Measurements from ENCODE around the gene GBP1. TPM values are rescaled to one million over a fixed set of nuclear protein-coding genes. Genes with fewer than 3 reads are reported as not detected.
A peak's percentile ranks its signal among the peaks of the same experiment; 100 is the strongest.
"Not testable (repeated sequence)": the region's sequence is repeated elsewhere in the genome, so short reads cannot be mapped to it uniquely, and the experiment has no call there.

Gene GBP1
- total RNA-seq, 2 donors from 2014 or later: 27.3 to 29.4 TPM

- Mint-ChIP-seq H3K27me3 (no peaks in the 10 kb centered on the region), H3K36me3 (ENCODE audit: low read depth) (peaks cover 3% of the 10 kb centered on the region), H3K4me3 (no peak overlapping the region), H3K4me1 (peaks cover 4% of the 10 kb centered on the region), H3K27ac (no peak overlapping the region)
- no peak for ATAC-seq
- no peak for DNase-seq
- peaks cover 5% of the 10 kb centered on the region for H3K9me3 ChIP-seq (ENCODE audit: control insufficient read depth, low read length, poor library complexity, severe bottlenecking)
These were observed 17.3 kb downstream of the GBP1 start for GRCh38 chr1:89047734-89048133.

GRCh38 chr1:89046318-89047183 lies 18.5 kb downstream of the GBP1 start:
- H3K36me3 Mint-ChIP-seq (ENCODE audit: low read depth): not testable (repeated sequence)

GRCh38 chr1:89044970-89045721 lies 19.9 kb downstream of the GBP1 start:
- Mint-ChIP-seq H3K27ac (no peak overlapping the region), H3K4me1 (peaks cover 5% of the 10 kb centered on the region), H3K4me3 (no peak overlapping the region), H3K36me3 (ENCODE audit: low read depth) (peaks cover 3% of the 10 kb centered on the region), H3K27me3 (no peaks in the 10 kb centered on the region)
- no peak for ATAC-seq
- no peak for DNase-seq
- peaks cover 5% of the 10 kb centered on the region for H3K9me3 ChIP-seq (ENCODE audit: control insufficient read depth, low read length, poor library complexity, severe bottlenecking)

More at GRCh38 chr1:89046318-89047183, 18.5 kb downstream of the GBP1 start:
- not testable (repeated sequence) for H3K27me3 Mint-ChIP-seq; DNase-seq; H3K4me1 Mint-ChIP-seq; H3K4me3 Mint-ChIP-seq; H3K27ac Mint-ChIP-seq; H3K9me3 ChIP-seq (ENCODE audit: control insufficient read depth, low read length, poor library complexity, severe bottlenecking)
- ATAC-seq: peak; percentile 47

GRCh38 chr1:89043940-89044339 lies 21.1 kb downstream of the GBP1 start:
- no peak for DNase-seq
- Mint-ChIP-seq H3K4me3 (no peak overlapping the region), H3K4me1 (peaks cover 12% of the 10 kb centered on the region), H3K27ac (no peak overlapping the region), H3K36me3 (ENCODE audit: low read depth) (peaks cover 3% of the 10 kb centered on the region), H3K27me3 (no peaks in the 10 kb centered on the region)
- no peak for ATAC-seq
- H3K9me3 ChIP-seq (ENCODE audit: control insufficient read depth, low read length, poor library complexity, severe bottlenecking): peaks cover 5% of the 10 kb centered on the region

- Mint-ChIP-seq H3K27me3 (no peaks in the 10 kb centered on the region), H3K4me1 (peaks cover 8% of the 10 kb centered on the region), H3K4me3 (no peak overlapping the region), H3K27ac (no peak overlapping the region), H3K36me3 (ENCODE audit: low read depth) (peaks cover 3% of the 10 kb centered on the region)
- ATAC-seq (no peak), DNase-seq (no peak)
- peaks cover 5% of the 10 kb centered on the region for H3K9me3 ChIP-seq (ENCODE audit: control insufficient read depth, low read length, poor library complexity, severe bottlenecking)
These were observed 22.5 kb downstream of the GBP1 start for GRCh38 chr1:89042491-89042890.

GRCh38 chr1:89041721-89042120 lies 23.3 kb downstream of the GBP1 start:
- Mint-ChIP-seq H3K36me3 (ENCODE audit: low read depth) (peaks cover 3% of the 10 kb centered on the region), H3K4me3 (no peak overlapping the region), H3K4me1 (peaks cover 8% of the 10 kb centered on the region), H3K27me3 (no peaks in the 10 kb centered on the region), H3K27ac (no peak overlapping the region)
- peaks cover 5% of the 10 kb centered on the region for H3K9me3 ChIP-seq (ENCODE audit: control insufficient read depth, low read length, poor library complexity, severe bottlenecking)
- DNase-seq (no peak), ATAC-seq (no peak)

- H3K4me3 Mint-ChIP-seq: no peak overlapping the region
- ATAC-seq (no peak), DNase-seq (no peak)
- H3K4me1 Mint-ChIP-seq: peaks cover 8% of the 10 kb centered on the region
- H3K9me3 ChIP-seq (ENCODE audit: control insufficient read depth, low read length, poor library complexity, severe bottlenecking): peaks cover 5% of the 10 kb centered on the region
- peaks cover 3% of the 10 kb centered on the region for H3K36me3 Mint-ChIP-seq (ENCODE audit: low read depth)
- no peak overlapping the region for H3K27ac Mint-ChIP-seq
- H3K27me3 Mint-ChIP-seq: no peaks in the 10 kb centered on the region
These were observed 23.8 kb downstream of the GBP1 start for GRCh38 chr1:89041119-89041641.

GRCh38 chr1:89040315-89040626 lies 24.7 kb downstream of the GBP1 start:
- H3K4me1 Mint-ChIP-seq: peaks cover 11% of the 10 kb centered on the region

GRCh38 chr1:89037186-89037585 lies 27.8 kb downstream of the GBP1 start:
- ATAC-seq (no peak), DNase-seq (no peak)
- no peaks in the 10 kb centered on the region for H3K9me3 ChIP-seq (ENCODE audit: control insufficient read depth, low read length, poor library complexity, severe bottlenecking)
- Mint-ChIP-seq H3K27ac (no peak overlapping the region), H3K4me1 (peaks cover 24% of the 10 kb centered on the region), H3K27me3 (no peaks in the 10 kb centered on the region), H3K4me3 (no peak overlapping the region), H3K36me3 (ENCODE audit: low read depth) (peaks cover 4% of the 10 kb centered on the region)

More at GRCh38 chr1:89040315-89040626, 24.7 kb downstream of the GBP1 start:
- no peak for ATAC-seq
- no peak for DNase-seq
- H3K9me3 ChIP-seq (ENCODE audit: control insufficient read depth, low read length, poor library complexity, severe bottlenecking): peaks cover 5% of the 10 kb centered on the region
- Mint-ChIP-seq H3K27me3 (no peaks in the 10 kb centered on the region), H3K4me3 (no peak overlapping the region), H3K27ac (no peak overlapping the region), H3K36me3 (ENCODE audit: low read depth) (peaks cover 3% of the 10 kb centered on the region)

- H3K36me3 Mint-ChIP-seq (ENCODE audit: low read depth): peaks cover 4% of the 10 kb centered on the region
- DNase-seq: no peak
- H3K27ac Mint-ChIP-seq: no peak overlapping the region
- peaks cover 26% of the 10 kb centered on the region for H3K4me1 Mint-ChIP-seq
- no peak for ATAC-seq
- H3K27me3 Mint-ChIP-seq: no peaks in the 10 kb centered on the region
- no peaks in the 10 kb centered on the region for H3K9me3 ChIP-seq (ENCODE audit: control insufficient read depth, low read length, poor library complexity, severe bottlenecking)
- no peak overlapping the region for H3K4me3 Mint-ChIP-seq
These were observed 29.9 kb downstream of the GBP1 start for GRCh38 chr1:89035080-89035479.

- Mint-ChIP-seq H3K4me1 (peaks cover 26% of the 10 kb centered on the region), H3K4me3 (peak overlapping the region; percentile 5)
- not testable (repeated sequence) for H3K36me3 Mint-ChIP-seq (ENCODE audit: low read depth); DNase-seq; H3K27ac Mint-ChIP-seq; ATAC-seq; H3K27me3 Mint-ChIP-seq; H3K9me3 ChIP-seq (ENCODE audit: control insufficient read depth, low read length, poor library complexity, severe bottlenecking)
These were observed 31.0 kb downstream of the GBP1 start for GRCh38 chr1:89034004-89034403.

GRCh38 chr1:89029051-89029450 lies 36.0 kb downstream of the GBP1 start:
- peak overlapping the region; percentile 24 for H3K27ac Mint-ChIP-seq
- not testable (repeated sequence) for H3K36me3 Mint-ChIP-seq (ENCODE audit: low read depth)

GRCh38 chr1:89025928-89026327 lies 39.1 kb downstream of the GBP1 start:
- no peak overlapping the region for H3K27ac Mint-ChIP-seq
- no peak overlapping the region for H3K4me3 Mint-ChIP-seq
- H3K4me1 Mint-ChIP-seq: peaks cover 27% of the 10 kb centered on the region
- no peaks in the 10 kb centered on the region for H3K9me3 ChIP-seq (ENCODE audit: control insufficient read depth, low read length, poor library complexity, severe bottlenecking)
- ATAC-seq: no peak
- no peak for DNase-seq
- no peaks in the 10 kb centered on the region for H3K27me3 Mint-ChIP-seq
- peaks cover 4% of the 10 kb centered on the region for H3K36me3 Mint-ChIP-seq (ENCODE audit: low read depth)

More at GRCh38 chr1:89029051-89029450, 36.0 kb downstream of the GBP1 start:
- H3K27me3 Mint-ChIP-seq; ATAC-seq; DNase-seq; H3K9me3 ChIP-seq (ENCODE audit: control insufficient read depth, low read length, poor library complexity, severe bottlenecking): not testable (repeated sequence)
- Mint-ChIP-seq H3K4me3 (peak overlapping the region; percentile 8), H3K4me1 (peaks cover 20% of the 10 kb centered on the region)

Data from T-helper 17 cell (primary cell).